Smooth muscle cell (in vitro differentiated cells): ENCODE results near the gene PSMD10. TPM values are rescaled to one million over a fixed set of nuclear protein-coding genes. Genes with fewer than 3 reads are reported as not detected.

ENCODE experiments used
- DNase-seq: peaks from one replicate; lab custom pipeline; 2025; ENCODE audit not compliant: unreplicated experiment; lab: John Stamatoyannopoulos, UW
- H2AFZ ChIP-seq: fragments of 200-600 bp; sonication (generic); 2 replicates; pipeline ENCODE4 v1.6.0; 2016; ENCODE audit warnings: antibody characterized with exemption, low read depth, mild to moderate bottlenecking
- H3F3A ChIP-seq: fragments of 200-600 bp; sonication (generic); 2 replicates; pipeline ENCODE4 v1.6.0; 2017; ENCODE audit warnings: antibody characterized with exemption, low read depth
- H3K27ac ChIP-seq: fragments of 200-600 bp; sonication (generic); 2 replicates; pipeline ENCODE4 v1.5.1; 2016; ENCODE audit warnings: low read depth, mild to moderate bottlenecking
- H3K27me3 ChIP-seq: fragments of 200-600 bp; sonication (generic); 2 replicates; pipeline ENCODE4 v1.6.1; 2016; ENCODE audit warnings: low read depth, mild to moderate bottlenecking
- H3K36me3 ChIP-seq: fragments of 200-600 bp; sonication (generic); 2 replicates; pipeline ENCODE4 v1.5.1; 2016; ENCODE audit warnings: low read depth
- H3K4me1 ChIP-seq: fragments of 200-600 bp; sonication (generic); 2 replicates; pipeline ENCODE4 v1.5.1; 2016; ENCODE audit warnings: low read depth
- H3K4me2 ChIP-seq: fragments of 200-600 bp; sonication (generic); 2 replicates; pipeline ENCODE4 v1.6.0; 2016; ENCODE audit warnings: mild to moderate bottlenecking
- H3K4me3 ChIP-seq: fragments of 200-600 bp; sonication (generic); 2 replicates; pipeline ENCODE4 v1.5.1; 2016; ENCODE audit warnings: mild to moderate bottlenecking
- H3K79me2 ChIP-seq: fragments of 200-600 bp; sonication (generic); 2 replicates; pipeline ENCODE4 v1.6.0; 2016; ENCODE audit warnings: low read depth, mild to moderate bottlenecking
- H3K9ac ChIP-seq: fragments of 200-600 bp; sonication (generic); 2 replicates; pipeline ENCODE4 v1.6.0; 2016; ENCODE audit warnings: low read depth
- H3K9me3 ChIP-seq: fragments of 200-600 bp; sonication (generic); replicated peaks from 2 replicates; pipeline ENCODE4 v1.5.1; 2016; ENCODE audit warnings: low read depth
- H4K20me1 ChIP-seq: fragments of 200-600 bp; sonication (generic); 2 replicates; pipeline ENCODE4 v1.6.0; 2016; ENCODE audit warnings: low read depth
- WGBS: methylation state at CpG from one replicate; pipeline ENCODE4 v1.1.7; 2016; ENCODE audit warnings: low lambda C conversion rate; 5-methylcytosine and 5-hydroxymethylcytosine counted together
- polyA plus RNA-seq: library from polyadenylated mRNA; unstranded; fragments of >200 nt; fragmentation: Nextera tagmentation; extraction: Ambion mirVana; gene quantifications from 2 replicates; pipeline ENCODE4 v1.2.1, GENCODE V29; 2016
- total RNA-seq: library from RNA; depleted of rRNA; stranded (reverse); fragments of >200 nt; gene quantifications from 2 replicates; pipeline ENCODE4 v1.2.3, GENCODE V29; 2014
- TF ChIP-seq, protein P1 (sequence below): fragments of 200-600 bp; sonication (generic); IDR thresholded peaks from 2 replicates; pipeline ENCODE4 v1.5.1; 2017; ENCODE audit warnings: borderline replicate concordance, mild to moderate bottlenecking, antibody characterized with exemption; ENCODE audit not compliant: insufficient read depth, poor library complexity, severe bottlenecking

Gene PSMD10, protein sequence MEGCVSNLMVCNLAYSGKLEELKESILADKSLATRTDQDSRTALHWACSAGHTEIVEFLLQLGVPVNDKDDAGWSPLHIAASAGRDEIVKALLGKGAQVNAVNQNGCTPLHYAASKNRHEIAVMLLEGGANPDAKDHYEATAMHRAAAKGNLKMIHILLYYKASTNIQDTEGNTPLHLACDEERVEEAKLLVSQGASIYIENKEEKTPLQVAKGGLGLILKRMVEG
- 93.9 and 128 TPM in 2 replicates for total RNA-seq
- polyA plus RNA-seq, result 75.6 and 83.9 TPM in 2 replicates

GRCh38 chrX:108091264-108091877 is at the start of gene PSMD10, which contains the start of gene ATG4A:
Gene PSMD10, minus strand, starts transcription at chrX:108091542. Its CDS starts 22 bp downstream, at chrX:108091520.
Gene ATG4A, plus strand, starts transcription at chrX:108091778. Its CDS starts 49 bp downstream, at chrX:108091827.
- Histone ChIP-seq H3F3A (no peaks in the 10 kb centered on the region), H3K27me3 (no peaks in the 10 kb centered on the region), H2AFZ (peak within 1 kb of the TSS; percentile 78), H3K9me3 (no peaks in the 10 kb centered on the region), H4K20me1 (no peaks in the 10 kb centered on the region), H3K79me2 (peaks cover 19% of the 10 kb centered on the region), H3K4me2 (peak within 1 kb of the TSS; percentile 87), H3K36me3 (no peaks in the 10 kb centered on the region), H3K9ac (peak within 1 kb of the TSS; percentile 95), H3K4me3 (peak within 1 kb of the TSS; percentile 72), H3K27ac (peak within 1 kb of the TSS; percentile 97), H3K4me1 (peaks cover 6% of the 10 kb centered on the region)
- 37% methylated on average over 36 of the region's 47 CpGs for WGBS
- DNase-seq, result peak; percentile 79
- TF ChIP-seq, protein P1, sequence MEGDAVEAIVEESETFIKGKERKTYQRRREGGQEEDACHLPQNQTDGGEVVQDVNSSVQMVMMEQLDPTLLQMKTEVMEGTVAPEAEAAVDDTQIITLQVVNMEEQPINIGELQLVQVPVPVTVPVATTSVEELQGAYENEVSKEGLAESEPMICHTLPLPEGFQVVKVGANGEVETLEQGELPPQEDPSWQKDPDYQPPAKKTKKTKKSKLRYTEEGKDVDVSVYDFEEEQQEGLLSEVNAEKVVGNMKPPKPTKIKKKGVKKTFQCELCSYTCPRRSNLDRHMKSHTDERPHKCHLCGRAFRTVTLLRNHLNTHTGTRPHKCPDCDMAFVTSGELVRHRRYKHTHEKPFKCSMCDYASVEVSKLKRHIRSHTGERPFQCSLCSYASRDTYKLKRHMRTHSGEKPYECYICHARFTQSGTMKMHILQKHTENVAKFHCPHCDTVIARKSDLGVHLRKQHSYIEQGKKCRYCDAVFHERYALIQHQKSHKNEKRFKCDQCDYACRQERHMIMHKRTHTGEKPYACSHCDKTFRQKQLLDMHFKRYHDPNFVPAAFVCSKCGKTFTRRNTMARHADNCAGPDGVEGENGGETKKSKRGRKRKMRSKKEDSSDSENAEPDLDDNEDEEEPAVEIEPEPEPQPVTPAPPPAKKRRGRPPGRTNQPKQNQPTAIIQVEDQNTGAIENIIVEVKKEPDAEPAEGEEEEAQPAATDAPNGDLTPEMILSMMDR, result no peak

- no peak overlapping the region for H3K4me3 ChIP-seq
- H3K27me3 ChIP-seq, result no peaks in the 10 kb centered on the region
- no peaks in the 10 kb centered on the region for H3K9me3 ChIP-seq
- no peaks in the 10 kb centered on the region for H3K79me2 ChIP-seq
- WGBS, result 56% methylated on average over 7 of the region's 7 CpGs
- TF ChIP-seq, protein P1, result peak; percentile 38
- no peak for DNase-seq
- H3K4me2 ChIP-seq, result no peak overlapping the region
- no peak overlapping the region for H3K27ac ChIP-seq
- no peaks in the 10 kb centered on the region for H3K4me1 ChIP-seq
- no peak overlapping the region for H3K9ac ChIP-seq
- no peaks in the 10 kb centered on the region for H3K36me3 ChIP-seq
- no peaks in the 10 kb centered on the region for H4K20me1 ChIP-seq
- no peak overlapping the region for H2AFZ ChIP-seq
- H3F3A ChIP-seq, result no peaks in the 10 kb centered on the region
These were observed 47.7 kb upstream of the PSMD10 start for GRCh38 chrX:108138814-108139702.

- no peak overlapping the region for H3K9ac ChIP-seq
- no peaks in the 10 kb centered on the region for H3F3A ChIP-seq
- TF ChIP-seq, protein P1, result no peak
- no peak for DNase-seq
- H3K36me3 ChIP-seq, result no peaks in the 10 kb centered on the region
- no peak overlapping the region for H2AFZ ChIP-seq
- no peak overlapping the region for H3K4me3 ChIP-seq
- WGBS, result 71% methylated on average over 1 of the region's 1 CpG
- H4K20me1 ChIP-seq, result no peaks in the 10 kb centered on the region
- H3K4me1 ChIP-seq, result no peaks in the 10 kb centered on the region
- no peaks in the 10 kb centered on the region for H3K27me3 ChIP-seq
- H3K27ac ChIP-seq, result no peak overlapping the region
- no peak overlapping the region for H3K4me2 ChIP-seq
- no peaks in the 10 kb centered on the region for H3K79me2 ChIP-seq
- H3K9me3 ChIP-seq, result no peaks in the 10 kb centered on the region
These were observed 43.4 kb upstream of the PSMD10 start for GRCh38 chrX:108134724-108135123.
